Head of caudate nucleus (tissue), 42 donors: ENCODE results near the gene TNFAIP8.

ENCODE experiments used
- DNase-seq, 42 donors: peaks; one replicate each; pipeline versions ENCODE4 v3.0.0 to v3.0.0-alpha.2; 2020 to 2021; ENCODE audit warnings: mixed read lengths in 7 of 42
- intact Hi-C: fragments of 100-400 bp; cut with DNase I; formaldehyde crosslinking; loops from one replicate; pipeline ENCODE4 v1.15.0; 2022

TNFAIP8 gene

GRCh38 chr5:119327018-119327417, 28.8 kb upstream of the TNFAIP8 start:
- intact Hi-C loops, result no loop called here
- peak in 1 of 42 donors; percentile 12 for DNase-seq

GRCh38 chr5:119328753-119329602, 26.8 kb upstream of the TNFAIP8 start:
- DNase-seq, result no peak

GRCh38 chr5:119329666-119330065, 26.2 kb upstream of the TNFAIP8 start:
- intact Hi-C loops, result no loop called here
- DNase-seq, result no peak

More at GRCh38 chr5:119328753-119329602, 26.8 kb upstream of the TNFAIP8 start:
- intact Hi-C loops, result no loop called here

- DNase-seq, result no peak
- intact Hi-C loops, result no loop called here
Observed at GRCh38 chr5:119330367-119331183, 25.2 kb upstream of the TNFAIP8 start.

GRCh38 chr5:119331566-119332095, 24.2 kb upstream of the TNFAIP8 start:
- intact Hi-C loops, result no loop called here
- DNase-seq, result no peak

- no peak for DNase-seq
- intact Hi-C loops, result no loop called here
Observed at GRCh38 chr5:119332208-119332607, 23.6 kb upstream of the TNFAIP8 start.

GRCh38 chr5:119332978-119333401, 22.8 kb upstream of the TNFAIP8 start:
- intact Hi-C loops, result no loop called here

GRCh38 chr5:119333421-119333851, 22.4 kb upstream of the TNFAIP8 start:
- intact Hi-C loops, result no loop called here
- no peak for DNase-seq

More at GRCh38 chr5:119332978-119333401, 22.8 kb upstream of the TNFAIP8 start:
- DNase-seq, result no peak

- DNase-seq, result no peak
- intact Hi-C loops, result no loop called here
Observed at GRCh38 chr5:119335261-119335677, 20.6 kb upstream of the TNFAIP8 start.

GRCh38 chr5:119336262-119336661, 19.6 kb upstream of the TNFAIP8 start:
- intact Hi-C loops, result no loop called here
- no peak for DNase-seq

- intact Hi-C loops, result no loop called here
- DNase-seq, result no peak
Observed at GRCh38 chr5:119336845-119337580, 18.8 kb upstream of the TNFAIP8 start.

GRCh38 chr5:119338326-119338946, 17.4 kb upstream of the TNFAIP8 start:
- intact Hi-C loops, result no loop called here
- no peak for DNase-seq

GRCh38 chr5:119339344-119339743, 16.5 kb upstream of the TNFAIP8 start:
- intact Hi-C loops, result no loop called here
- no peak for DNase-seq

GRCh38 chr5:119339965-119340364, 15.9 kb upstream of the TNFAIP8 start:
- no peak for DNase-seq
- intact Hi-C loops, result no loop called here

GRCh38 chr5:119340597-119341218, 15.1 kb upstream of the TNFAIP8 start:
- intact Hi-C loops, result no loop called here

GRCh38 chr5:119341452-119342349, 14.1 kb upstream of the TNFAIP8 start:
- intact Hi-C loops, result no loop called here
- no peak for DNase-seq

More at GRCh38 chr5:119340597-119341218, 15.1 kb upstream of the TNFAIP8 start:
- no peak for DNase-seq

GRCh38 chr5:119342406-119342805, 13.4 kb upstream of the TNFAIP8 start:
- no peak for DNase-seq
- intact Hi-C loops, result no loop called here
